ENCODE data around the gene CPPED1. TPM values are rescaled to one million over a fixed set of nuclear protein-coding genes. Genes with fewer than 3 reads are reported as not detected.

CPPED1 gene
- total RNA-seq, 2 donors from 2014 or later = 8.4 to 14.7 TPM

DNA sequence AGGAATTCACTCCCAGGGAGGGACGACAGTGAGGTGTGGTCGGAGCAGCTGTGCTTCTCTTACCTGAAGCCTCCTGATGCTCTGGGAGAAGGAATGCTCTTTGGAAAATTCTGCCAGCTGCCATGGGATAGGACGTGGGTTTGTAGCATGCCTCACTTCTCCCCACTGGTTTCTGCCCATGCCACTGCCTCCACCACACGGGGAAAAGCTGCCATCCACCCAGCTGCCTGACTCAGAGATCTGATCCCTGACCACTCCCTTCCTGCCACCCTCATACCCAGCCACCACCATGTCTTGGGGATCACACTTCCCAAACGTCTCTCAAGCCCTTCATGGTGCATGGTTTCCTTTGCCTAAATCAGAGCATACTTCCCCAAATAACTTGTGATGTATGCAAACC lies 80.0 kb downstream of the CPPED1 start:
- H3K36me3 ChIP-seq (ENCODE audit: control insufficient read depth, insufficient read depth, low read length) = no peaks in the 10 kb centered on the region
- TF ChIP-seq, protein P1, sequence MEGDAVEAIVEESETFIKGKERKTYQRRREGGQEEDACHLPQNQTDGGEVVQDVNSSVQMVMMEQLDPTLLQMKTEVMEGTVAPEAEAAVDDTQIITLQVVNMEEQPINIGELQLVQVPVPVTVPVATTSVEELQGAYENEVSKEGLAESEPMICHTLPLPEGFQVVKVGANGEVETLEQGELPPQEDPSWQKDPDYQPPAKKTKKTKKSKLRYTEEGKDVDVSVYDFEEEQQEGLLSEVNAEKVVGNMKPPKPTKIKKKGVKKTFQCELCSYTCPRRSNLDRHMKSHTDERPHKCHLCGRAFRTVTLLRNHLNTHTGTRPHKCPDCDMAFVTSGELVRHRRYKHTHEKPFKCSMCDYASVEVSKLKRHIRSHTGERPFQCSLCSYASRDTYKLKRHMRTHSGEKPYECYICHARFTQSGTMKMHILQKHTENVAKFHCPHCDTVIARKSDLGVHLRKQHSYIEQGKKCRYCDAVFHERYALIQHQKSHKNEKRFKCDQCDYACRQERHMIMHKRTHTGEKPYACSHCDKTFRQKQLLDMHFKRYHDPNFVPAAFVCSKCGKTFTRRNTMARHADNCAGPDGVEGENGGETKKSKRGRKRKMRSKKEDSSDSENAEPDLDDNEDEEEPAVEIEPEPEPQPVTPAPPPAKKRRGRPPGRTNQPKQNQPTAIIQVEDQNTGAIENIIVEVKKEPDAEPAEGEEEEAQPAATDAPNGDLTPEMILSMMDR (conservative IDR thresholded peaks at IDR 0.05) = no peak
- H3K4me1 ChIP-seq (ENCODE audit: control insufficient read depth, insufficient read depth, low read length) = no peaks in the 10 kb centered on the region
- no peak overlapping the region for H3K4me3 ChIP-seq (ENCODE audit: low read length)
- H3K9me3 ChIP-seq (ENCODE audit: control insufficient read depth, low read length) = no peaks in the 10 kb centered on the region
- DNase-seq = no peak
- no peaks in the 10 kb centered on the region for H3K27me3 Mint-ChIP-seq (ENCODE audit: insufficient read depth)
- H3K27me3 ChIP-seq (ENCODE audit: control insufficient read depth, insufficient read depth, low read length, poor library complexity, severe bottlenecking) = no peaks in the 10 kb centered on the region
- H3K36me3 Mint-ChIP-seq (ENCODE audit: low read depth) = peaks cover 10% of the 10 kb centered on the region
- no peak overlapping the region for H3K9ac ChIP-seq (ENCODE audit: extremely low read depth, low read length, poor library complexity, severe bottlenecking)
- no peak overlapping the region for H3K27ac ChIP-seq (ENCODE audit: low read depth, low read length)
- 80 to 93% methylated on average over 2 to 5 of the region's 5 CpGs for WGBS, 2 experiments (ENCODE audit: insufficient coverage in 1 of 2, insufficient read length in 1 of 2)
- no peak overlapping the region for H3K4me3 Mint-ChIP-seq
- H3K4me1 Mint-ChIP-seq = peaks cover 2% of the 10 kb centered on the region
- H3K9me3 Mint-ChIP-seq = no peaks in the 10 kb centered on the region
- H3K27ac Mint-ChIP-seq = no peak overlapping the region

GRCh38 chr16:12721841-12722421 lies 81.8 kb downstream of the CPPED1 start:
- DNase-seq = no peak
- Histone ChIP-seq H3K9me3 (ENCODE audit: control insufficient read depth, low read length) (no peaks in the 10 kb centered on the region), H3K4me3 (ENCODE audit: low read length) (no peak overlapping the region), H3K27me3 (ENCODE audit: control insufficient read depth, insufficient read depth, low read length, poor library complexity, severe bottlenecking) (no peaks in the 10 kb centered on the region), H3K4me1 (ENCODE audit: control insufficient read depth, insufficient read depth, low read length) (no peaks in the 10 kb centered on the region), H3K36me3 (ENCODE audit: control insufficient read depth, insufficient read depth, low read length) (no peaks in the 10 kb centered on the region), H3K9ac (ENCODE audit: extremely low read depth, low read length, poor library complexity, severe bottlenecking) (no peak overlapping the region), H3K27ac (ENCODE audit: low read depth, low read length) (no peak overlapping the region)
- no peaks in the 10 kb centered on the region for H3K4me1 Mint-ChIP-seq
- H3K9me3 Mint-ChIP-seq = no peaks in the 10 kb centered on the region
- WGBS, 2 experiments (ENCODE audit: insufficient coverage in 1 of 2, insufficient read length in 1 of 2) = 90 to 96% methylated on average over 8 to 9 of the region's 9 CpGs
- no peak overlapping the region for H3K4me3 Mint-ChIP-seq
- TF ChIP-seq, protein P1 (conservative IDR thresholded peaks at IDR 0.05) = no peak
- H3K36me3 Mint-ChIP-seq (ENCODE audit: low read depth) = peaks cover 10% of the 10 kb centered on the region
- no peaks in the 10 kb centered on the region for H3K27me3 Mint-ChIP-seq (ENCODE audit: insufficient read depth)
- no peak overlapping the region for H3K27ac Mint-ChIP-seq

DNA sequence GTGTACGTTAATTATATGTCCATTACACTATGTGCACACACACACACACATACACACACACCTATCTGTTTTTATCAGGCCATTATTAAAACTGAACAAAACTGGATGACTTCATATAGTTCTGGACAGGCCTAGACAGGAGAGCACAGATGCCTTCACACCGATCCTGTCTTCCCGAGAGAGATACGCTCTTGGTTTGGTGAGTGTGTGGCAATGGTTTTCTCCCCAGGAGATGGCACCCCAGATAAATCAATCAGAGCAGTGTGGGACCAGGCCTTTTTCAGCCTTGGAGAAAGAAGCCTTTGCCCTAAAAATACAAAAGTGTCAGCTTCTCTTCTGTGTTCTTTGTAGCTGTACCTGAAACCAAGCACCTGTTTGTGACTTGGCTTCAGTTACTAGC lies 83.7 kb downstream of the CPPED1 start:
- DNase-seq = no peak
- Mint-ChIP-seq H3K36me3 (ENCODE audit: low read depth) (peaks cover 10% of the 10 kb centered on the region), H3K27ac (no peak overlapping the region), H3K9me3 (peaks cover 9% of the 10 kb centered on the region), H3K4me1 (no peaks in the 10 kb centered on the region), H3K27me3 (ENCODE audit: insufficient read depth) (no peaks in the 10 kb centered on the region), H3K4me3 (no peak overlapping the region)
- H3K9me3 ChIP-seq (ENCODE audit: control insufficient read depth, low read length) = peaks cover 4% of the 10 kb centered on the region
- H3K4me3 ChIP-seq (ENCODE audit: low read length) = no peak overlapping the region
- no peaks in the 10 kb centered on the region for H3K27me3 ChIP-seq (ENCODE audit: control insufficient read depth, insufficient read depth, low read length, poor library complexity, severe bottlenecking)
- H3K4me1 ChIP-seq (ENCODE audit: control insufficient read depth, insufficient read depth, low read length) = no peaks in the 10 kb centered on the region
- TF ChIP-seq, protein P1 (conservative IDR thresholded peaks at IDR 0.05) = no peak
- WGBS, 2 experiments (ENCODE audit: insufficient coverage in 1 of 2, insufficient read length in 1 of 2) = 92 to 94% methylated on average over 4 of the region's 4 CpGs
- no peak overlapping the region for H3K27ac ChIP-seq (ENCODE audit: low read depth, low read length)
- no peak overlapping the region for H3K9ac ChIP-seq (ENCODE audit: extremely low read depth, low read length, poor library complexity, severe bottlenecking)
- H3K36me3 ChIP-seq (ENCODE audit: control insufficient read depth, insufficient read depth, low read length) = no peaks in the 10 kb centered on the region

All from endodermal cell (in vitro differentiated cells).